ENCODE measurements around the gene TSPOAP1.

DNA sequence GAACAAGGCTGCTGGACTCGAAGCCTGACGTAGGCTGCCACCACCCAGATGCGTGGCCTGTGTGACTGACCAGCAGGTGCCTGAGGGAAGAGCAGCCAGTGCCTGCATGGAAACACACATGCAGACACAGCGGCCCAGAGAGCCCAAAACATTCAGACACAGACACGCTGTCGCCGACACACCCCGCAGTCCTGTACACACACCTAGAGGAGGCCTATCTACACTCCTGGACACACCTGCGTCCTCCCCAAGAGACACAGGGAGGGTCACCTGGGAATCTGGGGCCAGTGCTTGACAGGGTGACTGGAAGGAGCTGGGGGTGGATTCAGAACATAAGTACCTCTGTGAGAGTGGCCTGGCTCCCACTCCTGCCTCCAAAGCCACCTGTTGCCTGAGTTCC is 6.1 kb upstream of the TSPOAP1 start:
- TF ChIP-seq, protein P1, sequence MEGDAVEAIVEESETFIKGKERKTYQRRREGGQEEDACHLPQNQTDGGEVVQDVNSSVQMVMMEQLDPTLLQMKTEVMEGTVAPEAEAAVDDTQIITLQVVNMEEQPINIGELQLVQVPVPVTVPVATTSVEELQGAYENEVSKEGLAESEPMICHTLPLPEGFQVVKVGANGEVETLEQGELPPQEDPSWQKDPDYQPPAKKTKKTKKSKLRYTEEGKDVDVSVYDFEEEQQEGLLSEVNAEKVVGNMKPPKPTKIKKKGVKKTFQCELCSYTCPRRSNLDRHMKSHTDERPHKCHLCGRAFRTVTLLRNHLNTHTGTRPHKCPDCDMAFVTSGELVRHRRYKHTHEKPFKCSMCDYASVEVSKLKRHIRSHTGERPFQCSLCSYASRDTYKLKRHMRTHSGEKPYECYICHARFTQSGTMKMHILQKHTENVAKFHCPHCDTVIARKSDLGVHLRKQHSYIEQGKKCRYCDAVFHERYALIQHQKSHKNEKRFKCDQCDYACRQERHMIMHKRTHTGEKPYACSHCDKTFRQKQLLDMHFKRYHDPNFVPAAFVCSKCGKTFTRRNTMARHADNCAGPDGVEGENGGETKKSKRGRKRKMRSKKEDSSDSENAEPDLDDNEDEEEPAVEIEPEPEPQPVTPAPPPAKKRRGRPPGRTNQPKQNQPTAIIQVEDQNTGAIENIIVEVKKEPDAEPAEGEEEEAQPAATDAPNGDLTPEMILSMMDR (IDR thresholded peaks at IDR 0.05) = no peak
- TF ChIP-seq SMC3 (IDR thresholded peaks at IDR 0.05) = no peak
